ENCODE measurements around the gene COL18A1. TPM values are rescaled to one million over a fixed set of nuclear protein-coding genes. Genes with fewer than 3 reads are reported as not detected.
"Not testable (repeated sequence)": the region's sequence is repeated elsewhere in the genome, so short reads cannot be mapped to it uniquely, and the experiment has no call there.

Gene COL18A1
- total RNA-seq, 1 donor, result 8.6 TPM

DNA sequence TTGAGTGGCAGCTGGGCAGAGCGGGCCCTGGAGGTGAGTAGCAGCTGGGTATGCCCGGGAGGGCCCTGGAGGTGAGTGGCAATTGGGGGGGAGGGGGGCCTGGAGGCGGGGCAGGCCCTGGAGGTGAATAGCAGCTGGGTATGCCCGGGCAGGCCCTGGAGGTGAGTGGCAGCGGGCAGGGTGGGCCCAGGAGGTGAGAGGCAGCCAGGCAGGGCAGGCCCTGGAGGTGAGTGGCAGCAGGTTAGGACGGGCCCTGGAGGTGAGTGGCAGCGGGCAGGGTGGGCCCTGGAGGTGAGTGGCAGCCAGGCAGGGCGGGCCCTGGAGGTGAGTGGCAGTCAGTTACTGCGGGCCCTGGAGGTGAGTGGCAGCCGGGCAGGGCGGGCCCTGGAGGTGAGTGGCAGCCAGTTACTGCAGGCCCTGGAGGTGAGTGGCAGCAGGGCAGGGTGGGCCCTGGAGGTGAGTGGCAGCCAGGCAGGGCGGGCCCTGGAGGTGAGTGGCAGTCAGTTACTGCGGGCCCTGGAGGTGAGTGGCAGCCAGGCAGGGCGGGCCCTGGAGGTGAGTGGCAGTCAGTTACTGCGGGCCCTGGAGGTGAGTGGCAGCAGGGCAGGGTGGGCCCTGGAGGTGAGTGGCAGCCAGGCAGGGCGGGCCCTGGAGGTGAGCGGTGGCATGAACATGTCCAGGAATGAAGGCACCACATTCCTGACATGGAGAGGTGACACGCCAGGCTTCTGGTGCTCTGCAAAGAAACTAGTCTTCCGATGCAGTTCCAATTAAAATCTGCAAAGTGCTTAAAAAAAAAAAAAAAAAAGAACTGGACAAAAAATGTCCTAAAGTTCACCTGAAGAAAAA is 122.4 kb downstream of the COL18A1 start:
- not testable (repeated sequence) for H3K4me3 ChIP-seq (ENCODE audit: low read length); H3K9me3 ChIP-seq (ENCODE audit: low read depth, low read length); H3K27me3 ChIP-seq (ENCODE audit: insufficient read depth, low read length); H3K4me1 ChIP-seq (ENCODE audit: insufficient read depth, low read length)

DNA sequence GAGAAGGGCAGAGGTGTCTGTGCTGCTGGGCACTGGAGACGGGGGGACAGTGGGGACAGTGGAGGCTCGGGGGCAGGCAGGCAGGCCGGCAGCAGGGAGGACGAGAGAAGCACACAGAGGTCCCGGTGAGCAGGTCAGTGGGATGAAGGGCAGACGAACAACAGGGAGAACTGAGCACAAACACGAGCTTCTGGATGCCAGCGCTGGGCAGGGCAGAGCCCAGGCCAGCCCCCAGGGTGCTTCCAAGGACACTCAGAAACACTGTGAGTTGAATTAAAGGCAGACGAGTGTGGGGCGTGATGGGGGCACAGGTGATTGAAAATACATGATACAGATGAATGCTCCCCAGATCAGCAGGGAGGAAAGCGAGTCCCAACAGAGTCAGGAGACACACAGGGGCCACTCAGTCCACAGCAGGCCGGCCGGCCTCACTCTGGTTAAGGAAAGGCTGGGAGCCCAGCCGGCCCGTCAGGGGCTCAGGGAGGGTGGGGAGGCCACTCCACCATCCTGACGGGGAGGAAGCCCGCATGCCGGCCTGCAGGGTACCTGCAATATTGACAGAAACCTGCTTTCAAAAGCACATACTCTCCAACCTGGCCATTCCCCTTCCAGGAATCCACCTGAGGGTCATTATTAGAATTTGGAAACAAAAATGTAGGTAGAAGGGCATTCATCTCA is 123.2 kb downstream of the COL18A1 start:
- Histone ChIP-seq H3K9me3 (ENCODE audit: low read depth, low read length) (no peaks in the 10 kb centered on the region), H3K27me3 (ENCODE audit: insufficient read depth, low read length) (no peaks in the 10 kb centered on the region), H3K4me1 (ENCODE audit: insufficient read depth, low read length) (peaks cover 16% of the 10 kb centered on the region), H3K4me3 (ENCODE audit: low read length) (no peak overlapping the region)

DNA sequence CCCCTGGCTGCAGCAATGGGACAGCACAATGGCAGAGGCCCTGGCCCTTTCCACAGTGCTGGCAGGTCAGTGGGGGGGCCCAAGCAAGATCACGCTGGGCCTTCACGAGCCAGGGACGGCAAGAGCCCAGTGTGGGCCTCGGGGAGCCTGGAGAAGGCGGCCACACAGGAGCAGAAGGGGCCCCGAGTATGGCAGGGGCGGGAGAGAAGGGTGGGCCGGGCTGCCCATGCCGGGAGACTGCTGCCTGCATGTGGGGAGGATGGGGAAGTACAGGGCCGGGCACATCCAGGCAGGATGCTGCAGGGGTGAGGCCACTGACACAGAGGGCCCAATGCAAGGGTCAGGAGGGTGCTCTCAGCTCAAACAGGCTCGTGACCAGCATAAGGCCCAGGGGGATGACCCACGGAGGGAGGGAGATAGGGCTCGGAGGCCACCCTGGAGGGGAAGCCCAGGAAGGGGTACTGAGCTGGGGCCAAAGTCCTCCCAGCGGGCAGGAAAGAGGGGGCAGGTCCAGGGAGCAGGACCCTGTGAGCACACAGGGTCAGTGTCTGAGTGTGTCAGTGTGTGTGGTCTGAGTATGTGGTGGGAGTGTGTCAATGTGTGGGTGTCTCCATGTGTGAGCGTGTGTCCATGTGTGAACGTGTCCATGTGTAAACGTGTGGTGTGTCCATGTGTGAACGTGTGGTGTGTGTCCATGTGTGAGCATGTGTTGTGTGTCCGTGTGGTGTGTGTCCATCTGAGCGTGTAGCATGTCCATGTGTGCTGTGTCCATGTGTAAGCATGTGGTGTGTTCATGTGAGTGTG is 124.2 kb downstream of the COL18A1 start:
- H3K9me3 ChIP-seq (ENCODE audit: low read depth, low read length), result no peaks in the 10 kb centered on the region
- H3K4me3 ChIP-seq (ENCODE audit: low read length), result no peak overlapping the region
- peaks cover 27% of the 10 kb centered on the region for H3K4me1 ChIP-seq (ENCODE audit: insufficient read depth, low read length)

DNA sequence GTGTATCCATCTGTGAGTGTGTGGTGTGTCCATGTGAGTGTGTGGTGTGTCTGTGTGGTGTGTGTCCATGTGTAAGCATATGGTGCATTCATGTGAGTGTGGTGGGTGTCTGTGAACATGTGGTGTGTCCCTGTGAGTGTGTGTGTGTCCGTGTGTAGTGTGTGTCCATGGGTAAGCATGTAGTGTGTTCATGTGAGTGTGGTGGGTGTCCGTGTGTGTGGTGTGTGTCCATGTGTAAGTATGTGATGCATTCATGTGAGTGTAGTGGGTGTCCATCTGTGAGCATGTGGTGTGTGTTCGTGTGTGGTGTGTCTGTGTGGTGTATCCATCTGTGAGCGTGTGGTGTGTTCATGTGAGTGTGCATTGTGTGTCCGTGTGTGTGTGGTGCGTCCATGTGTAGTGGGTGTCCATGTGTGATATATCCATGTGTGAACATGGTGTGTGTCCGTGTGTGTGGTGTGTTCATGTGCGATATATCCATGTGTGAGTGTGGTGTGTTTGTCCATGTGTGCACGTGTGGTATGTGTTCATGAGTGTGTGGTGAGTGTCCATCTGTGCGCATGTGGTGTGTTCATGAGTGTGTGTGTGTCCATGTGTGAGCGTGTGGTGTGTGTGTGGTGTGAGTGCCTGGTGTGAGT is 124.9 kb downstream of the COL18A1 start:
- Histone ChIP-seq H3K27me3 (ENCODE audit: insufficient read depth, low read length) (no peaks in the 10 kb centered on the region), H3K9me3 (ENCODE audit: low read depth, low read length) (no peaks in the 10 kb centered on the region), H3K4me1 (ENCODE audit: insufficient read depth, low read length) (peaks cover 34% of the 10 kb centered on the region), H3K4me3 (ENCODE audit: low read length) (no peak overlapping the region)

More for the DNA sequence above, 124.2 kb downstream of the COL18A1 start:
- H3K27me3 ChIP-seq (ENCODE audit: insufficient read depth, low read length), result no peaks in the 10 kb centered on the region

DNA sequence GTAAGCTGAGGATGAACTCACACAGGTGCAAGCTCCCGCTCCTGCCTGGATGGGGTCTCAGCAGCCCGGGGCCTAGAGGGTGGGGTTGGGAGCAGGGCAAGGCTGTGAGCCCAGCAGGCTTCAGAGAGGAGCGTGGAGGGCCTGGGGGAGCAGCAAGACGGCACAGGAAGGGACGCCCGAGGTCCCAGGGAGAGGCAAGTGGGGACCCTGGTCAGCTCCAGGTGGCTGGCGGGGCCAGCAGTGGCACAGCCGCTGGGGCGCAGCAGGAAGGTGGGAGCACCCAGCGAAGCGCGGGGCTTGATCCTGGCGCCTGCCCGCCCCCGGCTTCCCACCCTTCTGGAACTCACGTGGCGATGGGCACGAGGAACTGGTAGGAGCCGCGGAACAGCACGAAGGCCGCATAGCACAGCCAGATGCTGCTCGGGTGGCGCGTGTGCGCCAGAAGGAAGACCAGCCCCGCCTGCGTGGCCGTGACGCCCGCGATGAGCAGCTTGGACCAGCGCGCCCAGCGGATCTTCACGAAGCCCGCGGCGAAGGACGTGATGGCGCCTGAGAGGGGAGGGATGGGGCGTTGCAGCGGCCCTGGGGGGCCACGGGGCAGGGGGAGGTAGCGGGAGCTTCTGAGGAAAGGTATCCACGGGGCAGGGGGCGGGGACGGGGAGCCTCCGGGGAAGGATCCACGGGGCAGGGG is 125.6 kb downstream of the COL18A1 start:
- Histone ChIP-seq H3K9me3 (ENCODE audit: low read depth, low read length) (no peaks in the 10 kb centered on the region), H3K4me1 (ENCODE audit: insufficient read depth, low read length) (peaks cover 40% of the 10 kb centered on the region), H3K27me3 (ENCODE audit: insufficient read depth, low read length) (no peaks in the 10 kb centered on the region), H3K4me3 (ENCODE audit: low read length) (no peak overlapping the region)

DNA sequence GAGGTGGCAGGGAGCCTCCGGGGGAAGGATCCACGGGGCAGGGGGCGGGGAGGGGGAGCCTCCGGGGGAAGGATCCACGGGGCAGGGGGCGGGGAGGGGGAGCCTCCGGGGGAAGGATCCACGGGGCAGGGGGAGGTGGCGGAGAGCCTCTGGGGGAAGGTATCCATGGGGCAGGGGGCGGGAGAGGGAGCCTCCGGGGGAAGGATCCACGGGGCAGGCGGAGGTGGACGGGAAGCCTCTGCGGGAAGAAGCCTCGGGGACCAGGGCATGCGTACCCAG is 126.1 kb downstream of the COL18A1 start:
- peaks cover 45% of the 10 kb centered on the region for H3K4me1 ChIP-seq (ENCODE audit: insufficient read depth, low read length)

DNA sequence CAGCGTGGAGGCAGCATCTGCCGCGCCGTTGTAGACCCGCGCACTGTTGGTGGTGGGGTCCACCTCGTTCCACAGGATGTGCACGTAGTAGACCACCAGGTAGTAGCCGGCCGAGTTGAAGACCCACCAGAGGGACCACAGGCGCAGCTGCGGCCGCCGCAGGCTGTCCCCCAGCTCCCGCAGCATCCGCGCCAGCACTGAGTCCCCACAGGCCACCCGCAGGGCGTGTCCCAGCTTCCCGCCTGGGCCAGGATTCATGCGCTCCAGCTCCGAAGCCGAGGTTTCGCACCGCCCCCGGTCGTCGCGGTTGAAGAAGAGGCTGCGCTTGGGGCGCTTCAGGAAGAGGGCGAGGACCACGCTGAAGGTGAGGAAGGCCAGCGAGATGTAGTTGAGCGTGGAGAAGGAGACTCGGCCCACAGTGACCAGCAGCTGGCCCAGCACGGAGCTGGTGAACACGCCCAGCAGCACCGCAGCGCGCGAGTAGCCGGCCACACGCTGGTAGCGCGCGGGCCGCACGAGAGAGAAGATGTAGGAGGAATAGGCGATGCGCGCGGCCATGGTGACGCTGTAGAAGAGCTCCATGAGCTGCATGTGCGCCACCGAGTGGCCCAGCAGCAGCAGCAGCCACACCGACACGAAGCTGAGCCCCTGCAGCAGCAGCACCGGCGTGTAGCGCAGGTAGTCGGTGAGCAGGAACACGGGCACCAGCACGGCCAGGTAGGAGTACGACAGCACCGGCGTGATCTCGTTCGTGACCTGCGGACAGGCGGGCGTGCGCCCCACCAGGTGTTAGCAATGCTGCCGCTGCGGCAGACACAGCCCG is 126.6 kb downstream of the COL18A1 start:
- peaks cover 48% of the 10 kb centered on the region for H3K4me1 ChIP-seq (ENCODE audit: insufficient read depth, low read length)
- no peak overlapping the region for H3K4me3 ChIP-seq (ENCODE audit: low read length)
- H3K9me3 ChIP-seq (ENCODE audit: low read depth, low read length), result no peaks in the 10 kb centered on the region

More for the DNA sequence above, 126.1 kb downstream of the COL18A1 start:
- not testable (repeated sequence) for H3K9me3 ChIP-seq (ENCODE audit: low read depth, low read length); H3K27me3 ChIP-seq (ENCODE audit: insufficient read depth, low read length); H3K4me3 ChIP-seq (ENCODE audit: low read length)

DNA sequence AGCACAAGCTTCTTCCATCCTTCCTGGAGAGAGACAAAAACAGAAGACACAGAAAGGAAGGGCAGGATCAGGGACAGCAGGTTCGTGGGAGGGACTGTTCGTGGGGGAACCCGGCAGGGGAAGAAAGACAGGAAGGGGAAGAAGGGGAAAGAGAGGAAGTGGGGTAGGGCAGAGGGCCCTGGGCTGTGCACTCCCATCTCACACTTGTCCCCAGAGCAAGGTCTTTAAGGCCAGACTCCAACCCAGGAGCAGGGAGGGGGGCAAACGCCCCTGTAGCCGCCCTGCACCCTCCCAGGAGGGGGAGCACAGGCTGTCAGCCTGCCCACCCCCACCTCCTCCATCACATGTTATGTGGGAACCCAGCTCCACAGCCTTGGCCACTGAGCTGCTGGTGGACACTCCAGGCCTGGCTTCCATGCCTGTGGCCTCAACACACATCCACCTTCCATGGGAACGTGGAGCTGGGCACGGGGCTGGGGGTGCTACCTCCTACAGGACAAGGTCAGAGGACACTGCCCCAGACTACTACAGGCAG is 127.9 kb downstream of the COL18A1 start:
- Histone ChIP-seq H3K4me3 (ENCODE audit: low read length) (no peak overlapping the region), H3K27me3 (ENCODE audit: insufficient read depth, low read length) (no peaks in the 10 kb centered on the region), H3K4me1 (ENCODE audit: insufficient read depth, low read length) (peaks cover 48% of the 10 kb centered on the region), H3K9me3 (ENCODE audit: low read depth, low read length) (no peaks in the 10 kb centered on the region)

More for the DNA sequence above, 126.6 kb downstream of the COL18A1 start:
- no peaks in the 10 kb centered on the region for H3K27me3 ChIP-seq (ENCODE audit: insufficient read depth, low read length)

DNA sequence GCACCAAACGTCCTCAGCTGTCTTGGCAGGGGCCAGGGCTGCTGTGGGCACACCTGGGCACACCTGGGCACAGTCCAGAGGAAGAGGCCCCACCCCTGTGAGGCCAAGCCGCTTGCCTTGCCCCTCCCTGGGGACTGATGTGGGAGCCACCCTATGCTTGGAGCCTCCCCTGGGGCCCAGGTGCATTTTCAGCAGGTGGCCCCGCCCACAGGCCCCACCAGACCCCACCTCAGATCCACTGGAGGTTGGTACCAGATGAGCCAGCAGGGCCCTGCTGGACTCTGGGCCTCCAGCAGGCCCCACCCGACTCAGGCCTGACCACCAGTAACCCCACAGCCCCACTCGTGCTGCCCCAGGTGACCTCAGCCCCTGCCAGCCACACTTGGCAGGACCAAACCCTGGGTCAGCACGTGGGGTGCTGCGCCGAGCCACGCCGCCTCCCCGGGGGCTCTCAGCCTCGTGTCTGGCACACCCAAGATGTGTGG is 128.4 kb downstream of the COL18A1 start:
- peaks cover 48% of the 10 kb centered on the region for H3K4me1 ChIP-seq (ENCODE audit: insufficient read depth, low read length)
- no peaks in the 10 kb centered on the region for H3K27me3 ChIP-seq (ENCODE audit: insufficient read depth, low read length)
- no peak overlapping the region for H3K4me3 ChIP-seq (ENCODE audit: low read length)
- H3K9me3 ChIP-seq (ENCODE audit: low read depth, low read length), result no peaks in the 10 kb centered on the region

DNA sequence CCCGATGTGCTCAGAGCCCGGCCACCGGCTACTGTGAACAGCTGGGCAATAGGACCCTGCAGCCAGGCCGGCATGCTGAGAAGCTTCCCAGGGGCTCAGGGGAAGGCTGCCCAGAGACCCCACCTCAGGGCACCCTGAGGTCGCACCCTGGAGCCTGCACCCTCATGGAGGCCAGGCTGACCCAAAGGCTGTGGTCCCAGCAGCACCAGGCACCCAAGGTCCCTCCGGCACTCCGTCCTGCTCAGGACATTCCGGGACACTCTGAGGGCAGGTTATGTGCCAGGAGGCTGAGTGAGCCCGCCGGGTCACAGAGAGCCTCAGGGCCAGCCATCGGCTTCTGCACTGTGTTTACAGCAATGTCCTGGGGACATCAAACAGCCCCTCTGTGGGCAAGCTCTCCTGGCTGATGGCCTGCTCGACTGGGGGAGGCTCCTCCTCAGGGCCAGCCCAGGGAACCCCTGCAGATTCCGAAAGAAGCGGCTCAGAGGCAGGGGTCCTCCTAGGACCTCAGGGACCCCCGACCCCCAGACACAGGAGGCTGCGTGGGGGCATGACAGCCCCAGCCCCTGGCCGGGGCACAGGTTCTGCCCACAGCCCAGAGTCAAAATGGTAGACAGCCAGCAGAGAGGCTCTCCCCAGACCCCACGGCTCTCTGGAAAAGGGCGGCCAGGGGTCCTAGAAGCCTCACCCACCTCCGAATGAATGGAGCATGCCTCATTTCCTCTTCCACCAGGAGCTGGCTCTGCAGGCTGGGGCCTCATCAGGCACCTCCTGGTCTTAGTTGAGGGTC is 129.1 kb downstream of the COL18A1 start:
- no peaks in the 10 kb centered on the region for H3K27me3 ChIP-seq (ENCODE audit: insufficient read depth, low read length)
- H3K4me1 ChIP-seq (ENCODE audit: insufficient read depth, low read length), result peaks cover 48% of the 10 kb centered on the region
- H3K4me3 ChIP-seq (ENCODE audit: low read length), result no peak overlapping the region
- H3K9me3 ChIP-seq (ENCODE audit: low read depth, low read length), result no peaks in the 10 kb centered on the region

DNA sequence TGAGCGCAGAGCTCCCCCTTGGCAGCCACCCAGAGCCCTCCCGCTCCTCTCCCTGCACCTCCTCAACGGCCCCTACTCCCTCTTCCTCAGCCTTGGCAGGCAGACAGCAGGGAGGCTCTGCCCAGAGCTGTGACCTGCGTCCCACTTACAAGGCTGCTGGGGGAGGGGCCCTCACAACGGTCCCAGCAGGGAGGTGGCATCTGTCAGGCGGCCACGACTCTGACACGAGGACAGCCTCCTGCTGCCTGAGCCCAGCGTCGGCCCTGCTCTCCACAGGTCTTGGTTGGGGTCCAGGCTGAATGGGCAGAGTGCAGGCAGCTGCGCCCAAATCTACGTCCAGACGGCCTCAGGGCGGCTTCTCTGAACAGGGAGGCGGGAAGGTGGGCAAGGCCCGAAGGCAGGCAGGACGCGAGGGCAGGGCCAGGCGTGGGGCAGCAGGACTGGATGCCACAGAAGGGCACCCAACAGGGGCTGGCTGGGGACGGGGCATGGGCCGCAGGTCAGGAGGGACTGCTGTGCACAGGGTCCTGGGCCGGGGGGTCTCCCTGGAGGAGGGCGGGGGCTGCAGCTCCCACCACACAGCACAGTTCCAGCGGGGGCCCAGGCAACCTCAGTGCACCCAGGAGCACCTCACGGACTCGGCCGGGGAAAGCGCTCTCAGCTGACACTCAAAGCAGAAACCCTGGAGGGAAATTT is 129.8 kb downstream of the COL18A1 start:
- Histone ChIP-seq H3K4me3 (ENCODE audit: low read length) (peak overlapping the region; percentile 2), H3K4me1 (ENCODE audit: insufficient read depth, low read length) (peaks cover 48% of the 10 kb centered on the region), H3K9me3 (ENCODE audit: low read depth, low read length) (no peaks in the 10 kb centered on the region), H3K27me3 (ENCODE audit: insufficient read depth, low read length) (no peaks in the 10 kb centered on the region)

DNA sequence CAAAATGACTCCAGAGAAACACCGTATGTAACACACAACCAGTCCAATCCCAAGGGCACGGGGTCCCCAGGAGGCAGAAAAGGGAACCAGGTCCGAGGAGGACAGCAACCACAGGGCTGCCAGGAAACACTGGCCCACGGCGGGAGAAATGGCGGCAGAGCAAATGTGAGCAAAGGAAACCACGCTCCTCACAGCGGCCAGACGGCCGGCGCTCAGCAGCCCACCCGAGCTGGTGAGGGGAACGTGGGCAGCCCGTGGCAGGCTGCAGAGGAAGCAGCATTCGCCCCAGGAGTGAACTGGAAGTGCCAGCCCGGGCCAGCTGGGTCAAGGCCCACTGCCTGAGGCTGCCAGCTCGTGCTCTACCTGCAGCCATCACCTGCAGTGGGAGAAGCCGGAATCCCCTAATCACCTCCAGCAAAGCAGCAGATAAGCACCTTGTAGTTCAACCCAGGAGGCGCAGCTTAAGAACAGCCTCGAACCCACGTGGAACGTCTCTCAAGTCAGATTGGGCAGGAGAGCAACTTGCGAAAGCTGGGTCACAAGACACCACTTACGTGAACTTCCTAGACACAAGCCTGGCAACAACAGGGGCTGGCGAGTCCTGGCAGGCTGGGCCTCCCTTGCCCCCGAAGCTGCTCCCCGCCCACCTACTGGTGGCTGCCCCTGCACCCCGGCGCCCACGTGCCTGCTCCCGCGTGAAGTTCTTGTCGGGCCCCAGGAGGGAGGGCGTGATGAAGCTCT is 130.5 kb downstream of the COL18A1 start:
- Histone ChIP-seq H3K4me1 (ENCODE audit: insufficient read depth, low read length) (peaks cover 54% of the 10 kb centered on the region), H3K9me3 (ENCODE audit: low read depth, low read length) (no peaks in the 10 kb centered on the region), H3K4me3 (ENCODE audit: low read length) (peak overlapping the region; percentile 2), H3K27me3 (ENCODE audit: insufficient read depth, low read length) (no peaks in the 10 kb centered on the region)
